ENCODE measurements around the gene CHST12.

DNA sequence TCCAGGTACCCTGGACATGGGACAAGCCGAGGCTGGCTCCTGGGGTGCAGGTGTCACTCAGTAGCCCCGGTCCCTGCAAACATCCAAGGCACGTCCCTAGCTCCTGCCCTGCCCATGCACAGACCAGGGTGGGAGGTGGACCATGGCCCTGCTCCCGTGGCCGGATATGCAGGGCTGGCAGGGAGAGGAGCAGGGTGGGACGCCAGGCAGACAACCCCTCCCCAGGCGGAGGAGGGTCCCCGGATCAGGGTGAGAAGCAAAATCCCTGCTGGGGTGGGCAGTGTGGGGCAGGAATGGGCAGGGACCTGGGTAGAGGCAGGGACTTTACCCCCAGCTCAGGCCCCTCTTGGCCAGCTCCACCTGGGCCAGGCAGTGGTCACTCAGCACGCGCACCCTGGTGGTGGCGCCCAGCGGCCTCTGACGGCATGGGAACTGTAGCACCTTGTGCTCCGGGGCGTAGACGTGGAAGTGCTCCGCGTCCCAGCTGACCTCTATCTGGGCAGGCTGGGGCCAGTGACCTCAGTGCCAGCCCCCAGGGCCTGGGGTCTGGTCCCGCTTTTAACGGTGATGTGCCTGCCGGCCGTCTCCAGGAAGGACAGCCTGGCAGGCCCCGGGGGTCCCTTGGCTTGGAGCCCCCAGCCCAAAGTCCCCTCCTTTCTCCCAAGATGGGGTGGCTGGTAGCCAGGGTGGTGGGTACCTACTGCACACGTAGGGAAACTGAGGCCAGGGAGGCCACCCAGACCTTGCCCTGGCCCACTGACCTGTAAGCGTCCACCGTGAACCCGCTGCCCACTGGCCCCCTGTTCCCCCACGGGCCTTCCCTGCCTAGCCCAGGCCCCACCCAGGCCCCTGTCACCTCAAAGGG is 71.6 kb downstream of the CHST12 start:
- no peak for TF ChIP-seq POLR2A (IDR thresholded peaks at IDR 0.05)
- TF ChIP-seq, protein P1, sequence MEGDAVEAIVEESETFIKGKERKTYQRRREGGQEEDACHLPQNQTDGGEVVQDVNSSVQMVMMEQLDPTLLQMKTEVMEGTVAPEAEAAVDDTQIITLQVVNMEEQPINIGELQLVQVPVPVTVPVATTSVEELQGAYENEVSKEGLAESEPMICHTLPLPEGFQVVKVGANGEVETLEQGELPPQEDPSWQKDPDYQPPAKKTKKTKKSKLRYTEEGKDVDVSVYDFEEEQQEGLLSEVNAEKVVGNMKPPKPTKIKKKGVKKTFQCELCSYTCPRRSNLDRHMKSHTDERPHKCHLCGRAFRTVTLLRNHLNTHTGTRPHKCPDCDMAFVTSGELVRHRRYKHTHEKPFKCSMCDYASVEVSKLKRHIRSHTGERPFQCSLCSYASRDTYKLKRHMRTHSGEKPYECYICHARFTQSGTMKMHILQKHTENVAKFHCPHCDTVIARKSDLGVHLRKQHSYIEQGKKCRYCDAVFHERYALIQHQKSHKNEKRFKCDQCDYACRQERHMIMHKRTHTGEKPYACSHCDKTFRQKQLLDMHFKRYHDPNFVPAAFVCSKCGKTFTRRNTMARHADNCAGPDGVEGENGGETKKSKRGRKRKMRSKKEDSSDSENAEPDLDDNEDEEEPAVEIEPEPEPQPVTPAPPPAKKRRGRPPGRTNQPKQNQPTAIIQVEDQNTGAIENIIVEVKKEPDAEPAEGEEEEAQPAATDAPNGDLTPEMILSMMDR (IDR thresholded peaks at IDR 0.05): no peak
